Progenitor cell of endocrine pancreas (in vitro differentiated cells): Measurements from ENCODE around the gene PALM2AKAP2. TPM values are rescaled to one million over a fixed set of nuclear protein-coding genes. Genes with fewer than 3 reads are reported as not detected.

Experiments
- DNase-seq: peaks from one replicate; pipeline ENCODE4 v3.0.0; 2021; ENCODE audit warnings: low spot score; ENCODE audit not compliant: unreplicated experiment
- H3K27ac Mint-ChIP-seq: 2 replicates; pipeline ENCODE4 v1.8.0; 2021; ENCODE audit warnings: mild to moderate bottlenecking, moderate library complexity, mixed read lengths
- H3K27me3 Mint-ChIP-seq: 2 replicates; pipeline ENCODE4 v1.8.0; 2021; ENCODE audit warnings: mixed read lengths
- H3K36me3 Mint-ChIP-seq: 2 replicates; pipeline ENCODE4 v1.8.0; 2022; ENCODE audit warnings: mixed read lengths; ENCODE audit not compliant: insufficient read depth
- H3K4me1 Mint-ChIP-seq: 2 replicates; pipeline ENCODE4 v1.8.0; 2021; ENCODE audit warnings: low read depth, mixed read lengths
- H3K4me3 Mint-ChIP-seq: 2 replicates; pipeline ENCODE4 v1.8.0; 2021; ENCODE audit warnings: low read depth, mild to moderate bottlenecking, moderate library complexity, mixed read lengths
- H3K9me3 Mint-ChIP-seq: 2 replicates; pipeline ENCODE4 v1.8.0; 2021; ENCODE audit warnings: low read depth, mixed read lengths
- CTCF ChIP-seq: fragments of 200-600 bp; sonication (generic); IDR thresholded peaks from one replicate; pipeline ENCODE4 v1.5.0; 2021; ENCODE audit warnings: antibody characterized with exemption, mild to moderate bottlenecking; ENCODE audit not compliant: unreplicated experiment
- long read RNA-seq: library from polyadenylated mRNA; unstranded; transcript quantifications from one replicate; pipeline ENCODE4 v2.0.0, GENCODE V29; 2020
- total RNA-seq: library from RNA; stranded (reverse); gene quantifications from 2 replicates; pipeline ENCODE4 v1.2.1, GENCODE V29; 2021

PALM2AKAP2 gene
- total RNA-seq, result 0.51 and 0.74 TPM in 2 replicates
- long read RNA-seq, partial matches to known transcripts, result 2 of 3 reads
- long read RNA-seq, other reads (novel, unspliced or antisense), result 1 of 3 reads

DNA sequence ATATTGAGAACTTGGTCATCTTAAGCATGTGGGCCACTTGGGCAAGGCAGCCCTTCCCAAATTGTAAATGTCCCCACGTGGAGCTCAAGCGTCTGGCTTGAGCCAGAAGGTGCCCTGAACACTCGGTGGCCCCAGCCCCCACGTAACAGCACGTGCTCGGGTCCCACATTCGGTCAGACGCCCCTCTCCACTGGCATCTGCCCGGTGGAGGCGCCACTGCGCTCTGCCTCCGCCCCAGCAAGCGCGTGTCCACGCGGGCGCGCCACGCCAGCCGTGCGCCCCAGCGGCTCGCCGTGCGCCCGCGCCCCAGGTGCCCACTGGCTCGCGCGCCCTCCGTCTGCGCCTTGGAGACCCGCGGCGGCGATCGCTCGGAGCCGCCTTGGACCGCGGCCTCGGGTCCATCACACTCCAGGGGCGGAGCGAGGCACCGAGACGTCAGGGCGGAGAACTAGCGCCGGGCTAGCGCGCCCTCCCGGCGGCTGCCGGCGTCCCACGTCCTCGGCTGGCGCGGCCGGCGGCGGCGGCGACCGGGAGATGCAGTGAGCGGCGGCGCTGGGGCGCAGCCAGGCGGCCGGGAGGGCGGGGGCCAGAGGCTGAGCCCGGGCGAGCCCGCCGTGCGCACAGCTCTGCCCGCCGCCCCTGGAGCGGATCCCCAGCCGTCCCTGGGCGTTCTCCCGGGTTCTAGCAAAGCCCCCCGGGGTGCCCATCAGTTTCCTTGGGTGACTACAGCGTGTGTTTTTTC, at the start of gene PALM2AKAP2:
PALM2AKAP2 (plus strand) TSS at position 488 of the 742 bp plus-strand sequence. CDS start 291 bp downstream, outside the sequence.
- no peaks in the 10 kb centered on the region for H3K9me3 Mint-ChIP-seq
- H3K4me1 Mint-ChIP-seq, result peaks cover 3% of the 10 kb centered on the region
- no peaks in the 10 kb centered on the region for H3K36me3 Mint-ChIP-seq
- H3K27me3 Mint-ChIP-seq, result peaks cover 71% of the 10 kb centered on the region
- peak within 1 kb of the TSS; percentile 76 for H3K27ac Mint-ChIP-seq
- peak within 1 kb of the TSS; percentile 69 for H3K4me3 Mint-ChIP-seq
- peak; percentile 35 for TF ChIP-seq CTCF
- DNase-seq, result peak; percentile 52

DNA sequence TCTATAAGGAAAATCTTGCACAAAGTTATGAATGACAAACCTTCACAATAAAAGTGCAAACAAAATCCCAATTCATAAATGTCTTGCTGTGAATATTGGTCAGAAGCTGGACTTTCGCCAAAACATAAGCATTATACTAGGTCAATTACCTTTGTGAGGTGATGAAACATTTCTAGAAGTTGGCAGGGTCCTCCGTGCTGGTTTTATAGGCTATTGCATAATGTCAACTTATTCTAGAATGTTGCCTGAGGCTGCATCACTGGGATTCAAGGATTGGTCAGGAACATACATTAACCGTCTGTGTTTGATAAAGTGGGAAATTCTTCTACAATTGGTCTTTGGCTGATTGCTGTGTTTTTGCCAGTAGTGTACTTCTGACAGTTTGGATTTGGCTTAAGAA, 49.8 kb upstream of the PALM2AKAP2 start:
- no peaks in the 10 kb centered on the region for H3K4me1 Mint-ChIP-seq
- DNase-seq, result no peak
- H3K4me3 Mint-ChIP-seq, result no peak overlapping the region
- peaks cover 13% of the 10 kb centered on the region for H3K27me3 Mint-ChIP-seq
- no peak overlapping the region for H3K27ac Mint-ChIP-seq
- no peaks in the 10 kb centered on the region for H3K9me3 Mint-ChIP-seq
- no peak for TF ChIP-seq CTCF
- no peaks in the 10 kb centered on the region for H3K36me3 Mint-ChIP-seq

DNA sequence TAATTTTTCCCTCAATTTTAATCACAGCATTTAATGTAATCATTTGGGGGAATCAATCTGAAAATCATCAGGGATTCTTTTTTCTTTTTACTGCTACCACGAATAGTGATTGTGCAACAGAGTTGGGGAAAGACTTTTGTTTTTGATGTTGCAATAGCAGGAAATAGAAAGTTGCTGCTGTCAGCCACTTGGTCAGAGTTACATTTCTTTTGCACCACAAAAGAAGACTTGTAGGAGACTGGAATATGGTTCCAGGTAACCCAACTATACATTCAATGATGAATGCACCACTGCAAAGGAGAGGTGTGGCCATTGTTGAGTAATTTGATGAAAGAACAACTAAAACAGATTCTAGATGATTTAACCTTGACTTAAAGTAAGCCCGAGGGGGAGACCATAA, 46.3 kb upstream of the PALM2AKAP2 start:
- H3K36me3 Mint-ChIP-seq, result no peaks in the 10 kb centered on the region
- no peak overlapping the region for H3K27ac Mint-ChIP-seq
- DNase-seq, result no peak
- no peaks in the 10 kb centered on the region for H3K9me3 Mint-ChIP-seq
- H3K27me3 Mint-ChIP-seq, result peaks cover 13% of the 10 kb centered on the region
- TF ChIP-seq CTCF, result no peak
- no peaks in the 10 kb centered on the region for H3K4me1 Mint-ChIP-seq
- no peak overlapping the region for H3K4me3 Mint-ChIP-seq

DNA sequence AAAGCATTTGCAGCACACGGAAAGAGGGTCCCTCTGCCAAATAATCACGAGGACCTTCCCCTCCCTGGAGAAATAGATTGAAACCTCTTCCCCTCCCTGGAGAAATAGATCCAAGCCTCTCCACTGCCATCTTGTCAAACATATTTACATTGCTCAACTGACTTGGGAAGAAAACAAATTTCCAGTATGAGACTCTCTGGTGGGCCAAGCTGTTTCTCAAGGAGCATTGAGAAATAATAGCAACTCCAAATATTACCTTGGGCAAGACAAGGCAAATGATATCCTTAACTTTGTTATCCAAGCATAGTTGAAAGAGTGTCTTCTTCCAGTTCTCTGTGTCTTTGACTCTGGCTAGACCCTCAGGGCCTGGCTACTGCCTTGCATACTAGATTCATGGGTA, 45.2 kb upstream of the PALM2AKAP2 start:
- TF ChIP-seq CTCF, result no peak
- Mint-ChIP-seq H3K4me3 (no peak overlapping the region), H3K9me3 (no peaks in the 10 kb centered on the region), H3K4me1 (no peaks in the 10 kb centered on the region), H3K36me3 (no peaks in the 10 kb centered on the region), H3K27me3 (peaks cover 13% of the 10 kb centered on the region), H3K27ac (no peak overlapping the region)
- no peak for DNase-seq

GRCh38 chr9:109735801-109736200, 44.2 kb upstream of the PALM2AKAP2 start:
- Mint-ChIP-seq H3K9me3 (no peaks in the 10 kb centered on the region), H3K27ac (no peak overlapping the region), H3K36me3 (no peaks in the 10 kb centered on the region), H3K4me3 (no peak overlapping the region), H3K27me3 (peaks cover 5% of the 10 kb centered on the region), H3K4me1 (no peaks in the 10 kb centered on the region)
- no peak for DNase-seq
- TF ChIP-seq CTCF, result no peak
